Sigmoid colon (tissue), 4 donors: ENCODE data around the gene MCTP1.

Experiments used
- EP300 ChIP-seq, 4 donors: sonication (generic); formaldehyde crosslinking; IDR thresholded peaks; one replicate each; pipeline ENCODE4 v1.6.1; 2017; ENCODE audit warnings: antibody characterized with exemption in 4 of 4
- POLR2A ChIP-seq, 2 donors: fragments of 450-650 bp; IDR thresholded peaks; one replicate each; pipeline ENCODE4 v1.6.1; 2016; ENCODE audit warnings: antibody characterized with exemption in 2 of 2, mild to moderate bottlenecking in 2 of 2, moderate library complexity in 2 of 2
- POLR2AphosphoS5 ChIP-seq, 4 donors: sonication (generic); formaldehyde crosslinking; IDR thresholded peaks; one replicate each; pipeline ENCODE4 v1.6.1; 2017; ENCODE audit warnings: antibody characterized with exemption in 4 of 4
- TF ChIP-seq, protein P1 (sequence below), 4 experiments: fragments of 450-650 bp in 3 of 4; fragments of 200-600 bp in 1 of 4; IDR thresholded peaks; one replicate each; pipeline ENCODE4 v1.5.1; 2016 to 2019; ENCODE audit warnings: antibody characterized with exemption in 4 of 4, mild to moderate bottlenecking in 3 of 4, moderate library complexity in 2 of 4

DNA sequence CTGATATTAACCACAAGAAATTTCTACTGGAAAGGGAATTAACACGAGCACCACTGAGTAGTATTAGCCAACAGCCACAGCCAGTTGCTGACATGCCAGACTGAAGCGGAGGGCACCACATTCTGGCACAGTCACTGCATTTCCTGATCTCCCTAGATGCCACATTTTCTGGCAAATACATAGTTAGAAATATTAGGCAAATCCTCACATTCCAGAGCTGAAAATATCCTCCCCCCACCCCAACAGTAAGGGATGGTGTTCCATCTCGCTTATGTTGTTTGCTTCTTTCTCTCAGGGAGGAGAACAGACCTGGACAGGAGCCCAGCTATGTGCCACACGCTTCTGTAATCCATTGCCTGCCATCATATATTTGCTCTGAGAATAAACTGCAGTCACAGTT lies 32.8 kb upstream of the MCTP1 start:
- TF ChIP-seq, protein P1, sequence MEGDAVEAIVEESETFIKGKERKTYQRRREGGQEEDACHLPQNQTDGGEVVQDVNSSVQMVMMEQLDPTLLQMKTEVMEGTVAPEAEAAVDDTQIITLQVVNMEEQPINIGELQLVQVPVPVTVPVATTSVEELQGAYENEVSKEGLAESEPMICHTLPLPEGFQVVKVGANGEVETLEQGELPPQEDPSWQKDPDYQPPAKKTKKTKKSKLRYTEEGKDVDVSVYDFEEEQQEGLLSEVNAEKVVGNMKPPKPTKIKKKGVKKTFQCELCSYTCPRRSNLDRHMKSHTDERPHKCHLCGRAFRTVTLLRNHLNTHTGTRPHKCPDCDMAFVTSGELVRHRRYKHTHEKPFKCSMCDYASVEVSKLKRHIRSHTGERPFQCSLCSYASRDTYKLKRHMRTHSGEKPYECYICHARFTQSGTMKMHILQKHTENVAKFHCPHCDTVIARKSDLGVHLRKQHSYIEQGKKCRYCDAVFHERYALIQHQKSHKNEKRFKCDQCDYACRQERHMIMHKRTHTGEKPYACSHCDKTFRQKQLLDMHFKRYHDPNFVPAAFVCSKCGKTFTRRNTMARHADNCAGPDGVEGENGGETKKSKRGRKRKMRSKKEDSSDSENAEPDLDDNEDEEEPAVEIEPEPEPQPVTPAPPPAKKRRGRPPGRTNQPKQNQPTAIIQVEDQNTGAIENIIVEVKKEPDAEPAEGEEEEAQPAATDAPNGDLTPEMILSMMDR (IDR thresholded peaks at IDR 0.05): no peak
- TF ChIP-seq EP300 (IDR thresholded peaks at IDR 0.05) (no peak), POLR2A (IDR thresholded peaks at IDR 0.05) (no peak), POLR2AphosphoS5 (IDR thresholded peaks at IDR 0.05) (peak in 1 of 4 donors; percentile 23)
